ENCODE measurements around the gene MRPL43.
"Not testable (repeated sequence)": the region's sequence is repeated elsewhere in the genome, so short reads cannot be mapped to it uniquely, and the experiment has no call there.

MRPL43 gene

GRCh38 chr10:100986952-100987684 lies at the start of gene MRPL43, which contains the start of gene TWNK:
MRPL43 (minus strand) TSS chr10:100987497; CDS start chr10:100987443, 54 bp downstream.
TWNK (plus strand) TSS chr10:100987543; CDS start chr10:100988211, 668 bp downstream.
- peak within 1 kb of the TSS; percentile 86 for H3K4me3 ChIP-seq (ENCODE audit: low read length)
- H3K36me3 ChIP-seq (ENCODE audit: insufficient read depth, low read length) = peaks cover 46% of the 10 kb centered on the region
- H3K4me1 ChIP-seq (ENCODE audit: insufficient read depth, low read length) = peaks cover 17% of the 10 kb centered on the region
- peak within 1 kb of the TSS; percentile 72 for H2AFZ ChIP-seq (ENCODE audit: low read depth, low read length)
- no peaks in the 10 kb centered on the region for H3K9me3 ChIP-seq (ENCODE audit: low read length)
- H3K27me3 ChIP-seq (ENCODE audit: insufficient read depth, low read length) = no peaks in the 10 kb centered on the region

GRCh38 chr10:101036726-101037125 lies 49.4 kb upstream of the MRPL43 start:
- no peak overlapping the region for H3K4me3 ChIP-seq (ENCODE audit: low read length)

GRCh38 chr10:101035916-101036702 lies 48.8 kb upstream of the MRPL43 start:
- H3K4me1 ChIP-seq (ENCODE audit: insufficient read depth, low read length) = peaks cover 19% of the 10 kb centered on the region
- no peak overlapping the region for H3K4me3 ChIP-seq (ENCODE audit: low read length)
- H3K36me3 ChIP-seq (ENCODE audit: insufficient read depth, low read length) = no peaks in the 10 kb centered on the region
- H3K9me3 ChIP-seq (ENCODE audit: low read length) = no peaks in the 10 kb centered on the region
- H3K27me3 ChIP-seq (ENCODE audit: insufficient read depth, low read length) = peaks cover 25% of the 10 kb centered on the region
- H2AFZ ChIP-seq (ENCODE audit: low read depth, low read length) = no peak overlapping the region

More at GRCh38 chr10:101036726-101037125, 49.4 kb upstream of the MRPL43 start:
- H3K36me3 ChIP-seq (ENCODE audit: insufficient read depth, low read length) = no peaks in the 10 kb centered on the region
- H3K27me3 ChIP-seq (ENCODE audit: insufficient read depth, low read length) = peaks cover 19% of the 10 kb centered on the region
- H3K4me1 ChIP-seq (ENCODE audit: insufficient read depth, low read length) = peaks cover 13% of the 10 kb centered on the region
- H3K9me3 ChIP-seq (ENCODE audit: low read length) = no peaks in the 10 kb centered on the region
- no peak overlapping the region for H2AFZ ChIP-seq (ENCODE audit: low read depth, low read length)

- no peaks in the 10 kb centered on the region for H3K36me3 ChIP-seq (ENCODE audit: insufficient read depth, low read length)
- peaks cover 29% of the 10 kb centered on the region for H3K27me3 ChIP-seq (ENCODE audit: insufficient read depth, low read length)
- H3K9me3 ChIP-seq (ENCODE audit: low read length) = no peaks in the 10 kb centered on the region
- H2AFZ ChIP-seq (ENCODE audit: low read depth, low read length) = no peak overlapping the region
- H3K4me3 ChIP-seq (ENCODE audit: low read length) = no peak overlapping the region
- H3K4me1 ChIP-seq (ENCODE audit: insufficient read depth, low read length) = peaks cover 26% of the 10 kb centered on the region
Observed at GRCh38 chr10:101035314-101035713, 48.0 kb upstream of the MRPL43 start.

GRCh38 chr10:101034404-101034803 lies 47.1 kb upstream of the MRPL43 start:
- peaks cover 32% of the 10 kb centered on the region for H3K27me3 ChIP-seq (ENCODE audit: insufficient read depth, low read length)
- not testable (repeated sequence) for H3K9me3 ChIP-seq (ENCODE audit: low read length)

GRCh38 chr10:101033276-101033675 lies 46.0 kb upstream of the MRPL43 start:
- no peak overlapping the region for H2AFZ ChIP-seq (ENCODE audit: low read depth, low read length)
- H3K4me3 ChIP-seq (ENCODE audit: low read length) = no peak overlapping the region
- H3K27me3 ChIP-seq (ENCODE audit: insufficient read depth, low read length) = peaks cover 41% of the 10 kb centered on the region
- H3K4me1 ChIP-seq (ENCODE audit: insufficient read depth, low read length) = peaks cover 41% of the 10 kb centered on the region
- no peaks in the 10 kb centered on the region for H3K36me3 ChIP-seq (ENCODE audit: insufficient read depth, low read length)
- no peaks in the 10 kb centered on the region for H3K9me3 ChIP-seq (ENCODE audit: low read length)

More at GRCh38 chr10:101034404-101034803, 47.1 kb upstream of the MRPL43 start:
- H2AFZ ChIP-seq (ENCODE audit: low read depth, low read length); H3K4me3 ChIP-seq (ENCODE audit: low read length); H3K36me3 ChIP-seq (ENCODE audit: insufficient read depth, low read length): not testable (repeated sequence)
- H3K4me1 ChIP-seq (ENCODE audit: insufficient read depth, low read length) = peaks cover 33% of the 10 kb centered on the region

- H2AFZ ChIP-seq (ENCODE audit: low read depth, low read length) = peak overlapping the region; percentile 43
- H3K4me3 ChIP-seq (ENCODE audit: low read length) = peak overlapping the region; percentile 36
- H3K4me1 ChIP-seq (ENCODE audit: insufficient read depth, low read length) = peaks cover 41% of the 10 kb centered on the region
- H3K36me3 ChIP-seq (ENCODE audit: insufficient read depth, low read length) = no peaks in the 10 kb centered on the region
- no peaks in the 10 kb centered on the region for H3K9me3 ChIP-seq (ENCODE audit: low read length)
- H3K27me3 ChIP-seq (ENCODE audit: insufficient read depth, low read length) = peaks cover 46% of the 10 kb centered on the region
Observed at GRCh38 chr10:101032637-101033224, 45.4 kb upstream of the MRPL43 start.

GRCh38 chr10:101031796-101032636 lies 44.7 kb upstream of the MRPL43 start:
- H2AFZ ChIP-seq (ENCODE audit: low read depth, low read length) = peak overlapping the region; percentile 43
- H3K27me3 ChIP-seq (ENCODE audit: insufficient read depth, low read length) = peaks cover 51% of the 10 kb centered on the region
- peak overlapping the region; percentile 36 for H3K4me3 ChIP-seq (ENCODE audit: low read length)
- peaks cover 41% of the 10 kb centered on the region for H3K4me1 ChIP-seq (ENCODE audit: insufficient read depth, low read length)
- no peaks in the 10 kb centered on the region for H3K36me3 ChIP-seq (ENCODE audit: insufficient read depth, low read length)
- no peaks in the 10 kb centered on the region for H3K9me3 ChIP-seq (ENCODE audit: low read length)

GRCh38 chr10:101031128-101031795 lies 44.0 kb upstream of the MRPL43 start, which contains the start of the genes PDZD7 and SFXN3:
PDZD7 (minus strand) TSS chr10:101031129; CDS start chr10:101030219, 910 bp downstream.
SFXN3 (plus strand) TSS chr10:101031234; CDS start chr10:101034695, 3,461 bp downstream.
- Histone ChIP-seq H3K27me3 (ENCODE audit: insufficient read depth, low read length) (peaks cover 51% of the 10 kb centered on the region), H3K4me1 (ENCODE audit: insufficient read depth, low read length) (peaks cover 41% of the 10 kb centered on the region), H3K36me3 (ENCODE audit: insufficient read depth, low read length) (no peaks in the 10 kb centered on the region), H3K4me3 (ENCODE audit: low read length) (peak within 1 kb of the TSS; percentile 36), H3K9me3 (ENCODE audit: low read length) (no peaks in the 10 kb centered on the region), H2AFZ (ENCODE audit: low read depth, low read length) (peak within 1 kb of the TSS; percentile 43)

GRCh38 chr10:101030496-101031127 lies 43.3 kb upstream of the MRPL43 start:
- peaks cover 41% of the 10 kb centered on the region for H3K4me1 ChIP-seq (ENCODE audit: insufficient read depth, low read length)
- peaks cover 51% of the 10 kb centered on the region for H3K27me3 ChIP-seq (ENCODE audit: insufficient read depth, low read length)
- peak overlapping the region; percentile 36 for H3K4me3 ChIP-seq (ENCODE audit: low read length)
- H3K9me3 ChIP-seq (ENCODE audit: low read length) = no peaks in the 10 kb centered on the region
- no peak overlapping the region for H2AFZ ChIP-seq (ENCODE audit: low read depth, low read length)
- no peaks in the 10 kb centered on the region for H3K36me3 ChIP-seq (ENCODE audit: insufficient read depth, low read length)

- peaks cover 41% of the 10 kb centered on the region for H3K4me1 ChIP-seq (ENCODE audit: insufficient read depth, low read length)
- H3K27me3 ChIP-seq (ENCODE audit: insufficient read depth, low read length) = peaks cover 43% of the 10 kb centered on the region
- H3K36me3 ChIP-seq (ENCODE audit: insufficient read depth, low read length) = no peaks in the 10 kb centered on the region
- H3K4me3 ChIP-seq (ENCODE audit: low read length) = no peak overlapping the region
- no peak overlapping the region for H2AFZ ChIP-seq (ENCODE audit: low read depth, low read length)
- no peaks in the 10 kb centered on the region for H3K9me3 ChIP-seq (ENCODE audit: low read length)
Observed at GRCh38 chr10:101029520-101030295, 42.4 kb upstream of the MRPL43 start.

Measured in neuron (in vitro differentiated cells).